RWPE2 (cell line): ENCODE measurements around the gene FTSJ3.

Experiments
- ATAC-seq: fragments of 200-7000 bp; cut with Tn5 transposase; 3 replicates; pipeline ENCODE4 v1.9.1; 2021; ENCODE audit warnings: low read depth
- DNase-seq: peaks from one replicate; pipeline ENCODE4 v3.0.0-alpha.2; 2020; ENCODE audit warnings: low spot score
- H3K27ac ChIP-seq: fragments of 450-650 bp; 2 replicates; pipeline ENCODE4 v1.5.1; 2017; ENCODE audit warnings: mild to moderate bottlenecking; ENCODE audit not compliant: poor library complexity, severe bottlenecking
- H3K27me3 ChIP-seq: fragments of 250-450 bp; sonication (Bioruptor Pico); 2 replicates; pipeline ENCODE4 v1.5.1; 2021; ENCODE audit warnings: mild to moderate bottlenecking, moderate library complexity; ENCODE audit not compliant: insufficient read depth, poor library complexity, severe bottlenecking
- H3K36me3 ChIP-seq: fragments of 250-450 bp; sonication (Bioruptor Pico); 2 replicates; pipeline ENCODE4 v1.5.1; 2020; ENCODE audit warnings: low read depth, mild to moderate bottlenecking, moderate library complexity
- H3K4me1 ChIP-seq: fragments of 250-450 bp; sonication (Bioruptor Pico); 2 replicates; pipeline ENCODE4 v1.5.1; 2021; ENCODE audit warnings: mild to moderate bottlenecking, moderate library complexity; ENCODE audit not compliant: insufficient read depth, poor library complexity, severe bottlenecking
- H3K4me3 ChIP-seq: fragments of 250-450 bp; sonication (Bioruptor Pico); 2 replicates; pipeline ENCODE4 v1.5.1; 2021; ENCODE audit warnings: mild to moderate bottlenecking, moderate library complexity; ENCODE audit not compliant: severe bottlenecking
- H3K9me3 ChIP-seq: fragments of 250-450 bp; sonication (Bioruptor Pico); 2 replicates; pipeline ENCODE4 v1.5.1; 2021; ENCODE audit warnings: mild to moderate bottlenecking, moderate library complexity; ENCODE audit not compliant: severe bottlenecking
- CTCF ChIP-seq: fragments of 450-650 bp; IDR thresholded peaks from one replicate; pipeline ENCODE4 v1.5.1; 2017; ENCODE audit warnings: mild to moderate bottlenecking, moderate library complexity; ENCODE audit not compliant: poor library complexity, severe bottlenecking

The FTSJ3 gene

GRCh38 chr17:63772801-63773271 lies 54.6 kb downstream of the FTSJ3 start:
- H3K9me3 ChIP-seq, result no peaks in the 10 kb centered on the region
- no peaks in the 10 kb centered on the region for H3K27me3 ChIP-seq
- H3K36me3 ChIP-seq, result peaks cover 42% of the 10 kb centered on the region
- peaks cover 17% of the 10 kb centered on the region for H3K4me1 ChIP-seq
- DNase-seq (no peak), ATAC-seq (no peak)
- peak overlapping the region; percentile 78 for H3K27ac ChIP-seq
- peak overlapping the region; percentile 83 for H3K4me3 ChIP-seq
- no peak for TF ChIP-seq CTCF
